AG09319 (cell line): ENCODE data around the gene PDE7B.

Experiments
- DNase-seq: peaks from one replicate; pipeline ENCODE4 v3.0.0-alpha.2; 2010; ENCODE audit warnings: low read depth; ENCODE audit errors: extremely low read depth
- CTCF ChIP-seq: IDR thresholded peaks from 2 replicates; pipeline ENCODE4 v1.5.1; 2011; ENCODE audit warnings: low read depth, mild to moderate bottlenecking, inconsistent platforms, low read length, moderate library complexity

Gene PDE7B

DNA sequence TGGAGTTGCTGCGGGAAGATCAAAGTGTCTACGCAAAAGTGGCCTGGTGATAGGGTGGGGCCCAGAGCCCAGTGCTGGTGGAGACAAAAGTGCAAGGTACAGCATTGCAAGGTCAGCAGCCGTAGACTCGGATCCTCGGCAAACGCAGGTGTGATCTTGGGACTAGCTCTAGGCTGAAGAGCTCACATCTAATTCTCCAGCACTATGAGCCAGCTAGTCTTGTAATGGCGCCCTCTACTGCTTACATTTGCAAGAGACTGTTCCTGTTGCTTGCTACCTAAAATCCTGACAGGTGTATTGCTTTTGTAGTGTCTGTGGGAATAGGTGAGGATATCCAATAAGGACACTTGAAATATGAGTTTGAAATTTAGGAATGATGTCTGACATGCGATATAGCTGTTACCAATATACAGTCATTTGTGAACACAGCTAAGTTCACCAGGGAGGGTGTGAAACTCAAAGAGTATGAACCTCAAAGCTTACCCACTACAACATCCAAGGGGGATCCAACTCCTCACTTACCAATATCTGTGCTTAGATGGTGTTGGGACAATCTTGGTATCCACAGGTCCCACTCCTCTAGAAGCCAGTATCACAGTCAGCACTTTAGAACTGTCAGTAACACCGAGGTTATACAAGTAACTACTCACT, 58.4 kb downstream of the PDE7B start:
- peak; percentile 25 for TF ChIP-seq CTCF
- DNase-seq, result no peak

- DNase-seq, result no peak
- TF ChIP-seq CTCF, result no peak
These were observed 59.5 kb downstream of the PDE7B start for GRCh38 chr6:135910790-135911618.

DNA sequence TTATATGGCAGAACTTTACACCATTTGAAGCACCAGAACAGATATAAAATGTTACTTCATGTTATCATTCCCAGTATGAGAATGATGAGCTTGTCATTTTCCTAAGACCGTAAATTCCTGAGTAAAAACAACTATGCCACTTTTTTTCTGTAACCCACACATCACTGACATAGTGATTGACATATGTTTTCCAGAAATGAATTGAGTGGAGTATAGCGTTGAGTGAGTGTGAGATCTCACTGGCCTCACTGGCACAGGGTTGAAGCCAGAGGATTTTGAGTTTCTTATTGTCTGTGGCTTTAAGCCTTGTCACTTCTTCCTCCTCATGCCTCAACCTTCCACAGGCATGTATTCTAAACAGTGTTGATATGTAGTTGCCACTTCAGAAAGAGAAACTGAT, 62.3 kb downstream of the PDE7B start:
- TF ChIP-seq CTCF, result no peak
- DNase-seq, result no peak

DNA sequence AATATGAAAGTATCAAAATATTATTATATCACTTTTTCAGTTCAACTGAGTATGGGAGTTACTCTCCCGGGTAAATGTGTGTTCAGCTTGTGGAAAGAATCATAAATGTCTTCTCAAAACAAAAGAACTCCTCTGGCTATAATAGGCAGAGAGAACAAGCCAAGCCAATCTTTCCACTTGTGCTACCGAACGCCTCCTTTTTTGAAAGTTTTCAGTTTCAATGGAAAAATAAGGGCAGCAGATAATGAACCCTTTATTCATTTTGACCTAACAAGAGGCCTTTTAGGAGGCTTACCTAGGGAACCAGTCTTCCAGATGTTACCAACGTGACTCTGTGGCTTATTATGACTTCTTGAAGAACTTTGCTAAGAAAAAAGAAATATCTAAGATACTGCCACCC, 67.5 kb downstream of the PDE7B start:
- no peak for TF ChIP-seq CTCF
- no peak for DNase-seq

GRCh38 chr6:135920689-135921088, 69.2 kb downstream of the PDE7B start:
- no peak for DNase-seq
- TF ChIP-seq CTCF, result no peak

DNA sequence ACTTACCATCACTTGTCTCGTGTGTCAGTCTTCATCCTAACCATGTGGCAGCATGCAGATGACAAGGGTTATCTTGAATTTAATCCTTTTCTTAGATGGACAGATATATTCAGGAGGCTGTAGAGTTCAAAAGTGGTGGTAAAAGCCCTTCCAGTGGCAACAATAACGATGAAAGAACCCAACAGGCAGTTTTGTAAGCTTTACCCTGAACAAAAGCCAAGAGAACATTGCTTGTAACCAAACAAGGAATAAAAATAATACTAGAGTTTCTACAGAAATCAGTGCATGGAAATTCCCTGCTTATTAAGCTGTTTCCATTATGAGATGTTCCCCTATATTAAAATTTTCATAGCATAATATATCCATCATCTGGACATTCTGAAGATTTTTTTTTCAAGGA, 69.7 kb downstream of the PDE7B start:
- TF ChIP-seq CTCF, result no peak
- no peak for DNase-seq

- no peak for TF ChIP-seq CTCF
- peak; percentile 90 for DNase-seq
These were observed 70.7 kb downstream of the PDE7B start for GRCh38 chr6:135922174-135922573.
